Umbilical cord (tissue), 2 donors: Measurements from ENCODE around the gene ME2. TPM values are rescaled to one million over a fixed set of nuclear protein-coding genes. Genes with fewer than 3 reads are reported as not detected.
A peak's percentile ranks its signal among the peaks of the same experiment; 100 is the strongest.
"Not testable (repeated sequence)": the region's sequence is repeated elsewhere in the genome, so short reads cannot be mapped to it uniquely, and the experiment has no call there.

Experiments used
- DNase-seq: peaks from one replicate; pipeline ENCODE4 v3.0.0-alpha.2; 2015; ENCODE audit warnings: low spot score
- total RNA-seq: library from RNA; depleted of rRNA; stranded (reverse); fragments of >200 nt; gene quantifications from one replicate; pipeline ENCODE4 v1.2.3, GENCODE V29; 2014; ENCODE audit warnings: low replicate concordance; ENCODE audit not compliant: insufficient read depth

The ME2 gene
- total RNA-seq: 52.0 TPM

GRCh38 chr18:50878345-50879301 lies at the start of gene ME2:
Gene ME2, plus strand, starts transcription at chr18:50879118. Its CDS starts 16,703 bp downstream, at chr18:50895821.
- DNase-seq: peak; percentile 94

- no peak for DNase-seq
Observed at GRCh38 chr18:50829644-50830043, 49.3 kb upstream of the ME2 start.

- DNase-seq: peak; percentile 28
Observed at GRCh38 chr18:50830544-50830943, 48.4 kb upstream of the ME2 start.

- DNase-seq: no peak
Observed at GRCh38 chr18:50832754-50833153, 46.2 kb upstream of the ME2 start.

- not testable (repeated sequence) for DNase-seq
Observed at GRCh38 chr18:50833496-50833895, 45.4 kb upstream of the ME2 start.

GRCh38 chr18:50836521-50836957 lies 42.4 kb upstream of the ME2 start:
- DNase-seq: peak; percentile 22

- no peak for DNase-seq
Observed at GRCh38 chr18:50839341-50839740, 39.6 kb upstream of the ME2 start.

- DNase-seq: no peak
Observed at GRCh38 chr18:50839996-50840395, 38.9 kb upstream of the ME2 start.

GRCh38 chr18:50842846-50843245 lies 36.1 kb upstream of the ME2 start:
- no peak for DNase-seq

GRCh38 chr18:50844554-50844953 lies 34.4 kb upstream of the ME2 start:
- DNase-seq: no peak

GRCh38 chr18:50844960-50845359 lies 34.0 kb upstream of the ME2 start:
- DNase-seq: no peak

GRCh38 chr18:50847192-50847591 lies 31.7 kb upstream of the ME2 start:
- DNase-seq: no peak

- DNase-seq: no peak
Observed at GRCh38 chr18:50848061-50848551, 30.8 kb upstream of the ME2 start.

- no peak for DNase-seq
Observed at GRCh38 chr18:50848991-50849390, 29.9 kb upstream of the ME2 start.

GRCh38 chr18:50849419-50849821 lies 29.5 kb upstream of the ME2 start:
- DNase-seq: no peak

GRCh38 chr18:50850307-50851065 lies 28.4 kb upstream of the ME2 start:
- no peak for DNase-seq

GRCh38 chr18:50853863-50854271 lies 25.1 kb upstream of the ME2 start:
- no peak for DNase-seq

GRCh38 chr18:50855976-50856757 lies 22.8 kb upstream of the ME2 start:
- DNase-seq: no peak

GRCh38 chr18:50857166-50857565 lies 21.8 kb upstream of the ME2 start:
- not testable (repeated sequence) for DNase-seq

- DNase-seq: no peak
Observed at GRCh38 chr18:50857694-50858093, 21.2 kb upstream of the ME2 start.

- DNase-seq: no peak
Observed at GRCh38 chr18:50859793-50860555, 18.9 kb upstream of the ME2 start.
